H9 (cell line): ENCODE data around the gene WSB1. TPM values are rescaled to one million over a fixed set of nuclear protein-coding genes. Genes with fewer than 3 reads are reported as not detected.

Experiments used
- DNase-seq: peaks from one replicate; pipeline ENCODE4 v3.0.0-alpha.2; 2017
- H2AFZ ChIP-seq: one replicate; pipeline ENCODE4 v1.6.1; 2013; ENCODE audit warnings: mild to moderate bottlenecking, low read length, control low read depth, moderate library complexity
- H2AK5ac ChIP-seq: 2 replicates; pipeline ENCODE4 v1.6.1; 2013; ENCODE audit warnings: low read length, control low read depth, mixed read lengths; ENCODE audit not compliant: insufficient read length
- H2BK120ac ChIP-seq: one replicate; pipeline ENCODE4 v1.6.1; 2013; ENCODE audit warnings: low read depth, mild to moderate bottlenecking, low read length, control low read depth, inconsistent platforms; ENCODE audit not compliant: poor library complexity, severe bottlenecking
- H2BK12ac ChIP-seq: 2 replicates; pipeline ENCODE4 v1.6.1; 2013; ENCODE audit warnings: low read length, control low read depth, mixed read lengths, low read depth; ENCODE audit not compliant: insufficient read length
- H2BK15ac ChIP-seq: 2 replicates; pipeline ENCODE4 v1.6.1; 2013; ENCODE audit warnings: low read depth, low read length, control low read depth
- H2BK20ac ChIP-seq: one replicate; pipeline ENCODE4 v1.6.1; 2013; ENCODE audit warnings: low read depth, mild to moderate bottlenecking, low read length, control low read depth, inconsistent platforms; ENCODE audit not compliant: poor library complexity, severe bottlenecking
- H2BK5ac ChIP-seq: 2 replicates; pipeline ENCODE4 v1.6.1; 2013; ENCODE audit warnings: low read length, control low read depth, mixed read lengths; ENCODE audit not compliant: insufficient read length
- H3K14ac ChIP-seq: 2 replicates; pipeline ENCODE4 v1.6.1; 2013; ENCODE audit warnings: low read length, control low read depth; ENCODE audit not compliant: insufficient read depth
- H3K18ac ChIP-seq: 2 replicates; pipeline ENCODE4 v1.6.1; 2013; ENCODE audit warnings: low read depth, mild to moderate bottlenecking, mixed read lengths, low read length, control low read depth; ENCODE audit not compliant: insufficient read length
- H3K23ac ChIP-seq: 2 replicates; pipeline ENCODE4 v1.6.1; 2013; ENCODE audit warnings: low read length, control low read depth, mixed read lengths, low read depth; ENCODE audit not compliant: insufficient read length
- H3K23me2 ChIP-seq: 2 replicates; pipeline ENCODE4 v1.6.1; 2013; ENCODE audit warnings: low read depth, mild to moderate bottlenecking, mixed read lengths, low read length, control low read depth; ENCODE audit not compliant: insufficient read length, poor library complexity, severe bottlenecking
- H3K27ac ChIP-seq: 2 replicates; pipeline ENCODE4 v1.5.1; 2013; ENCODE audit warnings: low read length, control low read depth, mixed read lengths, low read depth; ENCODE audit not compliant: insufficient read length
- H3K27me3 ChIP-seq: 2 replicates; pipeline ENCODE4 v1.6.1; 2013; ENCODE audit warnings: low read length, control low read depth, inconsistent platforms; ENCODE audit not compliant: insufficient read depth
- H3K4ac ChIP-seq: 2 replicates; pipeline ENCODE4 v1.6.1; 2013; ENCODE audit warnings: low read depth, mild to moderate bottlenecking, control low read depth, inconsistent platforms, low read length, moderate library complexity
- H3K4me1 ChIP-seq: 2 replicates; pipeline ENCODE4 v1.6.1; 2013; ENCODE audit warnings: low read length, control low read depth, inconsistent platforms; ENCODE audit not compliant: insufficient read depth
- H3K4me2 ChIP-seq: 2 replicates; pipeline ENCODE4 v1.6.1; 2013; ENCODE audit warnings: low read length, control low read depth, mixed read lengths; ENCODE audit not compliant: insufficient read length, insufficient read depth
- H3K56ac ChIP-seq: 2 replicates; pipeline ENCODE4 v1.6.1; 2013; ENCODE audit warnings: low read depth, mild to moderate bottlenecking, mixed read lengths, low read length, control low read depth; ENCODE audit not compliant: insufficient read length
- H3K79me1 ChIP-seq: 2 replicates; pipeline ENCODE4 v1.6.1; 2013; ENCODE audit warnings: low read depth, mild to moderate bottlenecking, moderate library complexity, low read length, control low read depth, inconsistent platforms; ENCODE audit not compliant: insufficient read depth, poor library complexity, severe bottlenecking
- H3K79me2 ChIP-seq: 2 replicates; pipeline ENCODE4 v1.6.1; 2013; ENCODE audit warnings: low read length, control low read depth, inconsistent platforms; ENCODE audit not compliant: insufficient read depth
- H3K9ac ChIP-seq: 2 replicates; pipeline ENCODE4 v1.6.1; 2013; ENCODE audit warnings: low read length, control low read depth, mixed read lengths; ENCODE audit not compliant: insufficient read length; ENCODE audit errors: extremely low read depth
- H3K9me3 ChIP-seq: one replicate; pipeline ENCODE4 v1.6.1; 2013; ENCODE audit warnings: low read depth, low read length, inconsistent platforms; ENCODE audit not compliant: control insufficient read depth
- H3T11ph ChIP-seq: one replicate; pipeline ENCODE4 v1.6.1; 2013; ENCODE audit warnings: mild to moderate bottlenecking, low read length, control low read depth, inconsistent platforms
- H4K20me1 ChIP-seq: one replicate; pipeline ENCODE4 v1.6.1; 2013; ENCODE audit not compliant: control insufficient read depth, insufficient read length, insufficient read depth
- H4K5ac ChIP-seq: 2 replicates; pipeline ENCODE4 v1.6.1; 2013; ENCODE audit warnings: low read depth, mild to moderate bottlenecking, mixed read lengths, low read length, control low read depth; ENCODE audit not compliant: insufficient read length
- H4K8ac ChIP-seq: replicated peaks from 2 replicates; pipeline ENCODE4 v1.6.1; 2013; ENCODE audit warnings: low read length, control low read depth, mixed read lengths, low read depth; ENCODE audit not compliant: insufficient read length
- H4K91ac ChIP-seq: 2 replicates; pipeline ENCODE4 v1.6.1; 2013; ENCODE audit warnings: low read depth, mild to moderate bottlenecking, moderate library complexity, mixed read lengths, low read length, control low read depth; ENCODE audit not compliant: insufficient read length
- H3K27ac Mint-ChIP-seq, 3 experiments: 2 replicates in 2 of 3; 3 replicates in 1 of 3; pipeline ENCODE4 v1.8.0; 2020 to 2021; ENCODE audit warnings: mixed read lengths in 3 of 3, mild to moderate bottlenecking in 1 of 3, moderate library complexity in 1 of 3
- H3K27me3 Mint-ChIP-seq: 2 replicates; pipeline ENCODE4 v1.8.0; 2021; ENCODE audit warnings: low read depth, mild to moderate bottlenecking, moderate library complexity, mixed read lengths
- H3K36me3 Mint-ChIP-seq, 3 experiments: 2 replicates in 2 of 3; 3 replicates in 1 of 3; pipeline ENCODE4 v1.8.0; 2020 to 2021; ENCODE audit warnings: low read depth in 3 of 3, mixed read lengths in 3 of 3; ENCODE audit not compliant: insufficient read depth in 1 of 3
- H3K4me1 Mint-ChIP-seq, 2 experiments: 2 replicates each; pipeline ENCODE4 v1.8.0; 2020; ENCODE audit warnings: mixed read lengths in 2 of 2
- H3K4me3 Mint-ChIP-seq, 2 experiments: 2 replicates in 1 of 2; 3 replicates in 1 of 2; pipeline ENCODE4 v1.8.0; 2020 to 2021; ENCODE audit warnings: mild to moderate bottlenecking in 2 of 2, mixed read lengths in 2 of 2, moderate library complexity in 1 of 2
- H3K9me3 Mint-ChIP-seq, 2 experiments: 2 replicates in 1 of 2; 3 replicates in 1 of 2; pipeline ENCODE4 v1.8.0; 2020; ENCODE audit warnings: mild to moderate bottlenecking in 2 of 2, mixed read lengths in 2 of 2, moderate library complexity in 1 of 2
- WGBS: extraction: QIAGEN DNeasy Blood & Tissue Kit; methylation state at CpG from one replicate; pipeline ENCODE4 v1.1.7; 2013; ENCODE audit warnings: missing lambda C conversion rate, low lambda C conversion rate, mixed read lengths; ENCODE audit not compliant: insufficient read length; ENCODE audit errors: extremely low coverage; 5-methylcytosine and 5-hydroxymethylcytosine counted together
- total RNA-seq: library from RNA; stranded (reverse); gene quantifications from 2 replicates; pipeline ENCODE4 v1.2.1, GENCODE V29; 2021
- TF ChIP-seq, protein P1 (sequence below): fragments of 200-600 bp; sonication (generic); conservative IDR thresholded peaks from 3 replicates; pipeline ENCODE4 v1.8.0; 2021; ENCODE audit warnings: antibody characterized with exemption, mild to moderate bottlenecking

Gene WSB1
- total RNA-seq, 1 experiment from 2014 or later, result 187 TPM

- Mint-ChIP-seq H3K27me3 (peaks cover 2% of the 10 kb centered on the region), H3K4me1 (peaks cover 51% of the 10 kb centered on the region in 2 experiments), H3K9me3 (no peaks in the 10 kb centered on the region), H3K4me3 (peak overlapping the region; percentile 54 to 73), H3K36me3 (no peaks in the 10 kb centered on the region), H3K27ac (peak overlapping the region in 2 of 3 experiments; percentile 44; a peak in 2 of 7 replicates)
- Histone ChIP-seq H3K4me2 (peak overlapping the region; percentile 23), H4K20me1 (no peaks in the 10 kb centered on the region), H3K14ac (no peak overlapping the region), H3K4ac (no peak overlapping the region), H2BK5ac (no peak overlapping the region), H3K23me2 (peaks cover 3% of the 10 kb centered on the region), H3K9me3 (no peaks in the 10 kb centered on the region), H3K79me2 (no peaks in the 10 kb centered on the region), H2BK20ac (no peak overlapping the region), H2AK5ac (no peak overlapping the region), H3K56ac (no peak overlapping the region), H2BK15ac (no peak overlapping the region), H4K91ac (no peak overlapping the region), H3K18ac (no peak overlapping the region), H3K23ac (no peak overlapping the region), H3K79me1 (no peaks in the 10 kb centered on the region), H3T11ph (no peak overlapping the region), H3K27me3 (no peaks in the 10 kb centered on the region), H4K8ac (no peak overlapping the region), H3K9ac (no peak overlapping the region), H2BK120ac (no peak overlapping the region), H3K4me1 (peaks cover 4% of the 10 kb centered on the region; the same call in 1 of the 2 replicates), H2BK12ac (no peak overlapping the region), H2AFZ (no peak overlapping the region), H3K27ac (no peak overlapping the region), H4K5ac (no peak overlapping the region)
- TF ChIP-seq, protein P1, sequence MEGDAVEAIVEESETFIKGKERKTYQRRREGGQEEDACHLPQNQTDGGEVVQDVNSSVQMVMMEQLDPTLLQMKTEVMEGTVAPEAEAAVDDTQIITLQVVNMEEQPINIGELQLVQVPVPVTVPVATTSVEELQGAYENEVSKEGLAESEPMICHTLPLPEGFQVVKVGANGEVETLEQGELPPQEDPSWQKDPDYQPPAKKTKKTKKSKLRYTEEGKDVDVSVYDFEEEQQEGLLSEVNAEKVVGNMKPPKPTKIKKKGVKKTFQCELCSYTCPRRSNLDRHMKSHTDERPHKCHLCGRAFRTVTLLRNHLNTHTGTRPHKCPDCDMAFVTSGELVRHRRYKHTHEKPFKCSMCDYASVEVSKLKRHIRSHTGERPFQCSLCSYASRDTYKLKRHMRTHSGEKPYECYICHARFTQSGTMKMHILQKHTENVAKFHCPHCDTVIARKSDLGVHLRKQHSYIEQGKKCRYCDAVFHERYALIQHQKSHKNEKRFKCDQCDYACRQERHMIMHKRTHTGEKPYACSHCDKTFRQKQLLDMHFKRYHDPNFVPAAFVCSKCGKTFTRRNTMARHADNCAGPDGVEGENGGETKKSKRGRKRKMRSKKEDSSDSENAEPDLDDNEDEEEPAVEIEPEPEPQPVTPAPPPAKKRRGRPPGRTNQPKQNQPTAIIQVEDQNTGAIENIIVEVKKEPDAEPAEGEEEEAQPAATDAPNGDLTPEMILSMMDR, result no peak
- WGBS, result no CpG with 5 or more reads among the region's 11 CpGs
- peak; percentile 47 for DNase-seq
These were observed 39.6 kb downstream of the WSB1 start for GRCh38 chr17:27333410-27333980.
